Fibroblast of lung (primary cell): Measurements from ENCODE around the gene LONP2. TPM values are rescaled to one million over a fixed set of nuclear protein-coding genes. Genes with fewer than 3 reads are reported as not detected.

ENCODE experiments used
- DNase-seq, 2 donors: peaks; one replicate each; pipeline versions ENCODE4 v3.0.0 to v3.0.0-alpha.2; 2010; ENCODE audit warnings: low read depth in 2 of 2
- H2AFZ ChIP-seq: 2 replicates; pipeline ENCODE4 v1.5.1; 2012; ENCODE audit warnings: low read length, control low read depth, inconsistent platforms
- H3K27ac ChIP-seq: 2 replicates; pipeline ENCODE4 v1.5.1; 2011; ENCODE audit warnings: low read length, control low read depth; ENCODE audit not compliant: insufficient read depth
- H3K27me3 ChIP-seq: 2 replicates; pipeline ENCODE4 v1.5.1; 2011; ENCODE audit warnings: mild to moderate bottlenecking, low read length; ENCODE audit not compliant: control insufficient read depth, insufficient read depth
- H3K36me3 ChIP-seq: 2 replicates; pipeline ENCODE4 v1.5.1; 2011; ENCODE audit warnings: low read length; ENCODE audit not compliant: control insufficient read depth, insufficient read depth
- H3K4me1 ChIP-seq: 2 replicates; pipeline ENCODE4 v1.5.1; 2011; ENCODE audit warnings: low read length; ENCODE audit not compliant: control insufficient read depth, insufficient read depth; ENCODE audit errors: extremely low read depth
- H3K4me2 ChIP-seq: 2 replicates; pipeline ENCODE4 v1.5.1; 2011; ENCODE audit warnings: low read length, control low read depth; ENCODE audit not compliant: insufficient read depth; ENCODE audit errors: extremely low read depth
- H3K4me3 ChIP-seq, 4 experiments: fragments of 200-600 bp in 1 of 4; sonication (generic) in 1 of 4; replicated peaks in 1 of 4; 2 replicates each; pipeline ENCODE4 v1.5.1; 2011 to 2016; ENCODE audit warnings: low read length in 4 of 4, low read depth in 3 of 4, mild to moderate bottlenecking in 3 of 4, control low read depth in 2 of 4, inconsistent platforms in 1 of 4, mixed read lengths in 1 of 4; ENCODE audit not compliant: insufficient read depth in 1 of 4; ENCODE audit errors: control extremely low read depth in 1 of 4
- H3K79me2 ChIP-seq: 2 replicates; pipeline ENCODE4 v1.5.1; 2012; ENCODE audit warnings: mild to moderate bottlenecking, low read length, inconsistent platforms; ENCODE audit not compliant: control insufficient read depth, insufficient read depth
- H3K9ac ChIP-seq: 2 replicates; pipeline ENCODE4 v1.5.1; 2011; ENCODE audit warnings: mild to moderate bottlenecking, low read length, control low read depth; ENCODE audit not compliant: insufficient read depth
- H3K9me3 ChIP-seq: 2 replicates; pipeline ENCODE4 v1.5.1; 2012; ENCODE audit warnings: low read depth, low read length; ENCODE audit not compliant: control insufficient read depth, insufficient read depth
- H4K20me1 ChIP-seq: 2 replicates; pipeline ENCODE4 v1.5.1; 2011; ENCODE audit warnings: low read length; ENCODE audit not compliant: control insufficient read depth, insufficient read depth; ENCODE audit errors: extremely low read depth
- EZH2 ChIP-seq: IDR thresholded peaks from 2 replicates; pipeline ENCODE4 v1.5.1; 2012; ENCODE audit warnings: low read length, control low read depth, mild to moderate bottlenecking; ENCODE audit errors: missing control alignments
- polyA plus RNA-seq, 2 donors: library from polyadenylated mRNA; depleted of rRNA in 1 of 2; stranded (reverse) in 1 of 2; unstranded in 1 of 2; fragments of >200 nt; gene quantifications; 2 replicates each; pipeline ENCODE4 v1.2.1, GENCODE V29; 2011 to 2012; ENCODE audit warnings: missing spikeins in 1 of 2
- total RNA-seq: library from RNA; depleted of rRNA; stranded (reverse); fragments of >200 nt; gene quantifications from 2 replicates; pipeline ENCODE4 v1.2.1, GENCODE V29; 2014
- TF ChIP-seq, protein P1 (sequence below), 2 donors: IDR thresholded peaks in 1 of 2; conservative IDR thresholded peaks in 1 of 2; 1 replicate in 1 of 2; 2 replicates in 1 of 2; pipeline ENCODE4 v1.5.1; 2011 to 2012; ENCODE audit warnings: low read length in 2 of 2, control low read depth in 1 of 2, inconsistent platforms in 1 of 2, low read depth in 1 of 2, mild to moderate bottlenecking in 1 of 2

Gene LONP2
- total and polyA plus RNA-seq, 2 donors (not counting 1 experiment from before 2014, with no cell fraction given): 44.0 to 60.8 TPM

DNA sequence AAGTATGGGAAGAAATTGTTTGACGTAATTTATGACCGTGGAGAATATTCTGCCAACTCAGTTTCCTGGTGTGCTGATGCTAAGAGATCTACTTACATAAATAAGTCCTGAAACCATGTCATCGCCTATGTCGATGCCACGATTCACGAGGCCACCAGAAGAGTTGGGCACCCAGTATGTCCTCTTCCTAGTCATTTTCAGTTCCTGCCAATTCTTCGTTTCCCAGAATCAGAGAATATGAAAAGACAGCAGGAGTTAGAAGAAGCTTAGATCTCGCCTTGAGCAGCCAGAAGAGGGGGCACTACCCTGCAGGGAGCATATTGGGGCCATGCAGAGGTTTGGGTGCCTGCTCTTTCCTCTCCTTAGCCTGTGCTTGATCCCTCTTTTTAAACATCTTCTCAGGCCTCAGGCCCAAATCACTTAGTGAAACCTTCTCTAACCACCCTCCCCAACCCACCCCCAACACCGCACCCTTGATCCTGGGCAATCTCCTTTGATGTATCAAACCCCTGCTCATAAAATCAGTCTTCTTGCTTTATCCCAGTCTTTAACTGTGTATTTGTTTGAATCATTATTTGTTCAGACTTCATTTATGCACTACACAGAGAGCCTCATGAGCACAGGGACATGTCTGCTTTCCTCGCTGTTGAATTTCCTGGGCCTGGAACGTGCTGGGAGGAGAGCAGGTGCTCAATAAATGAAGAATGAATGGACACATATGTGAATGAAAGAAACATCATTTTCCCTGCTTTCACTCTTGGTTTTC is 12.2 kb upstream of the LONP2 start:
- no peaks in the 10 kb centered on the region for H3K27me3 ChIP-seq
- no peaks in the 10 kb centered on the region for H3K79me2 ChIP-seq
- DNase-seq: peak; percentile 25 to 70
- no peaks in the 10 kb centered on the region for H3K9me3 ChIP-seq
- H4K20me1 ChIP-seq: no peaks in the 10 kb centered on the region
- H3K27ac ChIP-seq: no peak overlapping the region
- H2AFZ ChIP-seq: no peak overlapping the region
- H3K36me3 ChIP-seq: no peaks in the 10 kb centered on the region
- peaks cover 3% of the 10 kb centered on the region for H3K4me1 ChIP-seq
- no peak overlapping the region for H3K4me2 ChIP-seq
- H3K9ac ChIP-seq: no peak overlapping the region
- no peak overlapping the region for H3K4me3 ChIP-seq
- no peak for TF ChIP-seq EZH2
- TF ChIP-seq, protein P1, sequence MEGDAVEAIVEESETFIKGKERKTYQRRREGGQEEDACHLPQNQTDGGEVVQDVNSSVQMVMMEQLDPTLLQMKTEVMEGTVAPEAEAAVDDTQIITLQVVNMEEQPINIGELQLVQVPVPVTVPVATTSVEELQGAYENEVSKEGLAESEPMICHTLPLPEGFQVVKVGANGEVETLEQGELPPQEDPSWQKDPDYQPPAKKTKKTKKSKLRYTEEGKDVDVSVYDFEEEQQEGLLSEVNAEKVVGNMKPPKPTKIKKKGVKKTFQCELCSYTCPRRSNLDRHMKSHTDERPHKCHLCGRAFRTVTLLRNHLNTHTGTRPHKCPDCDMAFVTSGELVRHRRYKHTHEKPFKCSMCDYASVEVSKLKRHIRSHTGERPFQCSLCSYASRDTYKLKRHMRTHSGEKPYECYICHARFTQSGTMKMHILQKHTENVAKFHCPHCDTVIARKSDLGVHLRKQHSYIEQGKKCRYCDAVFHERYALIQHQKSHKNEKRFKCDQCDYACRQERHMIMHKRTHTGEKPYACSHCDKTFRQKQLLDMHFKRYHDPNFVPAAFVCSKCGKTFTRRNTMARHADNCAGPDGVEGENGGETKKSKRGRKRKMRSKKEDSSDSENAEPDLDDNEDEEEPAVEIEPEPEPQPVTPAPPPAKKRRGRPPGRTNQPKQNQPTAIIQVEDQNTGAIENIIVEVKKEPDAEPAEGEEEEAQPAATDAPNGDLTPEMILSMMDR (conservative IDR thresholded peaks at IDR 0.05 in 1 of 2, IDR thresholded peaks at IDR 0.05 in 1 of 2; ENCODE audit: low read depth in 1 of 2, low read length in 2 of 2): peak; percentile 42 to 82

DNA sequence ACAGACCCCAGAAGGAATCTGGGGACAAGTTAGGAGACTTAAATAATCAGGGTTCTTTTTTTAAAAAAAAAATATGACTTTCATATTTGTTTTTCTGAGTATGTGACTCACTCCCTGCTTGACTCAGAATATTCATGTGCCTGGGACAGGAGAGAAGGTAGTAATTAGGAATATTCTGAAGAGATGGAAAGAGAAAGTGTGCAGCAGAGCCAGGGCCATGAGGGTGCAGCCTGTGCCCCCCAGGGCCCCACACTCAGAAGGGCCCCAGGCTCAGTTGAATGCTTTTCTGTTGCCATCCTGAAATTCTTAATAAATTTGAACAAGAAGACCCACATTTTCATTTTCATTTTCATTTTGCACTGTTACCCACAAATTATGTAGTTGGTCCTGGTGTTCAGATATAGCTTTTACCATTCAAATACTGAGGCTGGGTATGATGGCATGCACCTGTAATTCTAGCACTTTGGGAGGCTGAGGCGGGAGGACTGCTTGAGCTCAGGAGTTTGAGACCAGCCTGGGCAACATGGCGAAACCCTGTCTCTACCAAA is 11.5 kb upstream of the LONP2 start:
- Histone ChIP-seq H4K20me1 (no peaks in the 10 kb centered on the region), H3K36me3 (no peaks in the 10 kb centered on the region), H3K4me1 (peaks cover 3% of the 10 kb centered on the region), H2AFZ (no peak overlapping the region), H3K79me2 (no peaks in the 10 kb centered on the region), H3K4me3 (no peak overlapping the region), H3K9me3 (no peaks in the 10 kb centered on the region), H3K27ac (no peak overlapping the region), H3K4me2 (peak overlapping the region; percentile 59), H3K9ac (no peak overlapping the region), H3K27me3 (no peaks in the 10 kb centered on the region)
- TF ChIP-seq, protein P1 (conservative IDR thresholded peaks at IDR 0.05 in 1 of 2, IDR thresholded peaks at IDR 0.05 in 1 of 2; ENCODE audit: low read depth in 1 of 2, low read length in 2 of 2): no peak
- TF ChIP-seq EZH2: no peak
- peak; percentile 11 to 14 for DNase-seq

DNA sequence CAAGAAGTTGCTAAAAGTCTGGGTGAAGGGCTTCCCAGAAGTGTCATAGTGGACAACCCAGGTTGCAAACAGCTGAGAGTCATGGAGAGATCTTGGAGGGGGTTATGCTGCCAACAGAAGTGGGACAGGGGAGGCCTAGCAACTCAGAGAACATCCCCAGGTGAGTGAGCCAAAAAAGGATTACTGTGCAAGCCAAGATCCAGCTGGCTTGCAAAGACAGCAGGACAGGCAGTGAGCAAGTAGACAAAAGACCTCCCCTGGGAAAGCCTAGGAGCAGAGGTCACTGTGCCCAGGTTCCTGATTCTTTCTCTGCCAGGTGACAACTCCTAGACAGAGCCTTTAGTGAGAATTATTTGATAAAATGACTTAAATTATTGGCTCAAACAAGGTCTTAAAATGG is 9.5 kb upstream of the LONP2 start:
- H4K20me1 ChIP-seq: no peaks in the 10 kb centered on the region
- H3K4me2 ChIP-seq: no peak overlapping the region
- no peak overlapping the region for H3K9ac ChIP-seq
- H2AFZ ChIP-seq: no peak overlapping the region
- no peaks in the 10 kb centered on the region for H3K36me3 ChIP-seq
- TF ChIP-seq, protein P1 (conservative IDR thresholded peaks at IDR 0.05 in 1 of 2, IDR thresholded peaks at IDR 0.05 in 1 of 2; ENCODE audit: low read depth in 1 of 2, low read length in 2 of 2): no peak
- H3K9me3 ChIP-seq: no peaks in the 10 kb centered on the region
- H3K79me2 ChIP-seq: no peaks in the 10 kb centered on the region
- no peak for DNase-seq
- H3K27me3 ChIP-seq: no peaks in the 10 kb centered on the region
- H3K4me1 ChIP-seq: peaks cover 3% of the 10 kb centered on the region
- no peak overlapping the region for H3K4me3 ChIP-seq
- no peak overlapping the region for H3K27ac ChIP-seq
